Measurements from ENCODE around the gene GPHA2.
A peak's percentile ranks its signal among the peaks of the same experiment; 100 is the strongest.

GPHA2 gene

DNA sequence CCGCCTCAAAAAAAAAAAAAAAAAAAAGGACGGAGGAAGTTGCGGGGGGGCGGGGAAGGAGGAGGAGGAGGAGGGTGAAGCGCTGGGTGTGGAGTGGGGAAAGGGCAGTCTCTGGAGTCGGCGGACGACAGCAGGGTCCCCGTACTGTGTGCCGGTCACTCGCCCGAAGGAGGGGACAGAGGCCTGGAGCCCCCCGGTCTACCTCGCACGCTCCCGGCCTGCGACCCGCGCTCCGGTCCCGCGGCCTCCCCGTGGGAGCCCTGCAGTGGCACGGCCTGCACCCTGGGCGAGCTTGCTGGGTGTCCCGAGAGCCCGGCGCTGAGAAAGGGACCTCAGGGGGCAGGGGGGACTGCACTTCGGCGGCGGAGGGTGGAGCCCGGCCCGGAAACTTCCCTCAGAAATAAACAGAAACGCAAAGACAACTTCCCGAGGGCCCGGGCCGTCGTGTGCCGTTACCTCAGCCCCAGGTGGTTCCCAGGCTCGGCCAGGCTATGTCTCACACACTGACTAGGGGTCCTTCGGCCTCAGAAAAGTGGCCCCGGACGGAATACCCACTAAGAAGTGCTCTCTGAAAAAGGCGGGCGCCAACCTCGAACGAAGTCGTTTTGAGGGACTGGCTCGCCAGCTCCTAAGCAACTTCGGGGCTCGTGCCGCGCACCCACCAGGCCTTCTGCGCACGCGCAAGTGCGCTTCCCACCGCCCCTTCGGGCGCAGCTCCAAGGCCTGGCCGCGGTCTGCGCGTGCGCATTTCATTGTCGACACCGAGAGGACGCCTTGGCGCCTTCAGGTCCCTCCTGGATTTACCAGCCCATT is 35.9 kb upstream of the GPHA2 start, which contains the start of gene MAJIN:
MAJIN (minus strand) TSS at position 688 of the 813 bp plus-strand sequence. CDS start 12,703 bp downstream, outside the sequence.
- H3K4me1 ChIP-seq (ENCODE audit: control insufficient read depth, low read length) = peaks cover 44% of the 10 kb centered on the region
- H3K79me2 ChIP-seq (ENCODE audit: control insufficient read depth, low read length) = no peaks in the 10 kb centered on the region
- peak within 1 kb of the TSS; percentile 54 for H3K4me2 ChIP-seq (ENCODE audit: low read length)
- H3K36me3 ChIP-seq (ENCODE audit: control insufficient read depth, low read length) = no peaks in the 10 kb centered on the region
- TF ChIP-seq CTCF (IDR thresholded peaks at IDR 0.05; ENCODE audit: low read depth, low read length, poor library complexity, severe bottlenecking) (no peak), EZH2phosphoT487 (IDR thresholded peaks at IDR 0.05; ENCODE audit: borderline replicate concordance, low read length) (no peak)
- no peaks in the 10 kb centered on the region for H4K20me1 ChIP-seq (ENCODE audit: control insufficient read depth, insufficient read depth, low read depth, low read length)
- peak within 1 kb of the TSS; percentile 15; the same call in 1 of the 2 replicates for H3K4me3 ChIP-seq (ENCODE audit: low read length)
- H3K9me2 ChIP-seq (replicated peaks; ENCODE audit: control insufficient read depth, low read length) = no peaks in the 10 kb centered on the region
- H3K9me3 ChIP-seq (ENCODE audit: control insufficient read depth, insufficient read depth, low read length) = no peaks in the 10 kb centered on the region
- H3F3A ChIP-seq (ENCODE audit: control insufficient read depth, insufficient read depth) = peaks cover 13% of the 10 kb centered on the region
- H3K27me3 ChIP-seq (ENCODE audit: control insufficient read depth, low read length) = no peaks in the 10 kb centered on the region
- H3K27ac ChIP-seq (ENCODE audit: low read depth, low read length) = no peak within 1 kb of the TSS; the same call in 1 of the 2 replicates

DNA sequence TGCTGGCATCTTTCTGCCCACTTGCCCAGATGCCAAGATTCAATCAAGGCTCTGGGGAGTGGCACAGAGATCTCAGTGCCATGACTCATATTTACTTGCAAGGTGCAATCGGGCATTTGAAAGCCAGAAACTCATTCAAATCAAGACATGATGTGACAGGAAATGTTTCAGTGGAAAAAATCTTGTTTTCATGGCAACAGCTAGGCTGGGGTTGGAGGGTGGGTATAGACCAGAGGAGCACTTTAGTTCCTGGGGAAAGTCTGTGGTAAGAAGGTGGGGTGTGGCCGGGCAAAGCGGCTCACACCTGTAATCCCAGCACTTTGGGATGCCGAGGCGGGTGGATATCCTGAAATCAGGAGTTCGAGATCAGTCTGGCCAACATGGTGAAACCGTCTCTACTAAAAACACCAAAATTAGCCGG is 35.0 kb upstream of the GPHA2 start:
- Histone ChIP-seq H3K4me1 (ENCODE audit: control insufficient read depth, low read length) (peaks cover 41% of the 10 kb centered on the region), H3K4me2 (ENCODE audit: low read length) (no peak overlapping the region), H3K27ac (ENCODE audit: low read depth, low read length) (no peak overlapping the region), H3K27me3 (ENCODE audit: control insufficient read depth, low read length) (no peaks in the 10 kb centered on the region), H3K9me3 (ENCODE audit: control insufficient read depth, insufficient read depth, low read length) (no peaks in the 10 kb centered on the region), H3K36me3 (ENCODE audit: control insufficient read depth, low read length) (no peaks in the 10 kb centered on the region), H3F3A (ENCODE audit: control insufficient read depth, insufficient read depth) (peaks cover 13% of the 10 kb centered on the region), H3K4me3 (ENCODE audit: low read length) (no peak overlapping the region), H3K79me2 (ENCODE audit: control insufficient read depth, low read length) (no peaks in the 10 kb centered on the region), H3K9me2 (replicated peaks; ENCODE audit: control insufficient read depth, low read length) (no peaks in the 10 kb centered on the region), H4K20me1 (ENCODE audit: control insufficient read depth, insufficient read depth, low read depth, low read length) (no peaks in the 10 kb centered on the region)
- TF ChIP-seq CTCF (IDR thresholded peaks at IDR 0.05; ENCODE audit: low read depth, low read length, poor library complexity, severe bottlenecking) (no peak), EZH2phosphoT487 (IDR thresholded peaks at IDR 0.05; ENCODE audit: borderline replicate concordance, low read length) (no peak)

DNA sequence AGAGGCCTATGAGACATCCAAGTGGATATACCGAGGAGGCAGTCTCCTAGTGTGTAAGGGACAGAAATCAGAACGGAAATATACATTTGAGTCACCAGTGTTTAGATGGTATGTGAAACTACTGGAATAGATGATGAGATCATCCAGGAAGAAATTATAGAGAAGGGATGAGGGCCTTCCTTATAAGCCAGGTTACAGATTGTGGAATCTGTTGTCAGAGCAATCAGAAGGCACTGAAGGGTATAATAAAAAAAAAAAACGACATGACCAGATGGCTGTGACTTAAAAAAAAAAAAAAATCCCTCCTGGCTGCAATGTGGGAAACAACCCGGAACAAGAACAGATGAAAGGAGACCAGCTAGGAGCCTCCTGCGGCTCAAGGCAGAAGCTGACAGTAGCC is 33.5 kb upstream of the GPHA2 start:
- Histone ChIP-seq H3K4me1 (ENCODE audit: control insufficient read depth, low read length) (peaks cover 35% of the 10 kb centered on the region), H3F3A (ENCODE audit: control insufficient read depth, insufficient read depth) (peaks cover 6% of the 10 kb centered on the region), H3K36me3 (ENCODE audit: control insufficient read depth, low read length) (no peaks in the 10 kb centered on the region), H3K9me3 (ENCODE audit: control insufficient read depth, insufficient read depth, low read length) (no peaks in the 10 kb centered on the region), H3K79me2 (ENCODE audit: control insufficient read depth, low read length) (no peaks in the 10 kb centered on the region), H3K27me3 (ENCODE audit: control insufficient read depth, low read length) (no peaks in the 10 kb centered on the region), H3K27ac (ENCODE audit: low read depth, low read length) (no peak overlapping the region), H4K20me1 (ENCODE audit: control insufficient read depth, insufficient read depth, low read depth, low read length) (no peaks in the 10 kb centered on the region), H3K4me2 (ENCODE audit: low read length) (no peak overlapping the region), H3K9me2 (replicated peaks; ENCODE audit: control insufficient read depth, low read length) (no peaks in the 10 kb centered on the region), H3K4me3 (ENCODE audit: low read length) (no peak overlapping the region)
- TF ChIP-seq EZH2phosphoT487 (IDR thresholded peaks at IDR 0.05; ENCODE audit: borderline replicate concordance, low read length) (no peak), CTCF (IDR thresholded peaks at IDR 0.05; ENCODE audit: low read depth, low read length, poor library complexity, severe bottlenecking) (no peak)
